ENCODE measurements around the gene PKN1. TPM values are rescaled to one million over a fixed set of nuclear protein-coding genes. Genes with fewer than 3 reads are reported as not detected.
A peak's percentile ranks its signal among the peaks of the same experiment; 100 is the strongest.

PKN1 gene
- total and polyA plus RNA-seq, 2 of the 13 experiments (the other 11 are each of a cell fraction or from before 2014, with no cell fraction given) = 45.7 to 54.5 TPM

GRCh38 chr19:14479975-14480699, 47.0 kb downstream of the PKN1 start:
- BruUV-seq (replicated peaks) = no TSS peak
- Histone ChIP-seq H3K9ac (ENCODE audit: insufficient read depth, low read depth, low read length) (no peak overlapping the region), H3K4me1 (ENCODE audit: insufficient read depth, low read length) (peaks cover 6% of the 10 kb centered on the region; the same call in 1 of the 2 replicates), H3K79me2 (ENCODE audit: insufficient read depth, low read length) (no peaks in the 10 kb centered on the region), H2AFZ (ENCODE audit: low read length) (no peak overlapping the region), H3K27me3 (ENCODE audit: control insufficient read depth in 1 of 2, insufficient read depth in 2 of 2, low read length in 2 of 2) (no peaks in the 10 kb centered on the region), H3K36me3 (replicated peaks in 1 of 2; ENCODE audit: control insufficient read depth in 1 of 2, insufficient read depth in 2 of 2, low read length in 2 of 2) (peaks cover 4 to 17% of the 10 kb centered on the region in 2 experiments; a peak in 3 of 5 replicates), H3K9me3 (ENCODE audit: low read length) (no peaks in the 10 kb centered on the region), H4K20me1 (ENCODE audit: insufficient read depth, low read length) (no peaks in the 10 kb centered on the region), H3K27ac (ENCODE audit: extremely low read length, insufficient read depth, low read length) (no peak overlapping the region), H3K4me2 (ENCODE audit: low read depth, low read length) (no peak overlapping the region), H3K4me3 (replicated peaks in 1 of 3; ENCODE audit: insufficient read depth in 1 of 3, low read depth in 2 of 3, low read length in 3 of 3) (no peak overlapping the region)
- ATAC-seq (peak; percentile 47), DNase-seq (ENCODE audit: low spot score) (no peak), FAIRE-seq (no peak)
- ChIA-PET POLR2A (no interaction called here), CTCF (ENCODE audit: low intra/inter-chr PET ratio, low total read pairs) (no interaction called here)
- WGBS (ENCODE audit: low lambda C conversion rate) = 93% methylated on average over 18 of the region's 43 CpGs
- intact Hi-C loops (cut with micrococcal nuclease; ENCODE audit: unreplicated experiment) (no loop called here), in situ Hi-C loops (cut with HindIII; ENCODE audit: extremely low pct_ligation_motif_present, low pct_unique_long_range_greater_than_20kb) (no loop called here)
- TF ChIP-seq HOXA3 (CRISPR knock-in tag; IDR thresholded peaks at IDR 0.05) (peak; percentile 69), FOXO1 (CRISPR knock-in tag; IDR thresholded peaks at IDR 0.05) (0 out of 2 replicates have a peak, but pooled peaks have one; percentile 9), ZBTB4 (CRISPR knock-in tag; IDR thresholded peaks at IDR 0.05; ENCODE audit: borderline replicate concordance) (peak; percentile 55; the same call in 1 of the 2 replicates), ZNF274 (CRISPR knock-in tag; IDR thresholded peaks at IDR 0.05) (peak; percentile 35; the same call in 1 of the 2 replicates), ZNF512B (CRISPR knock-in tag; IDR thresholded peaks at IDR 0.05; ENCODE audit: borderline replicate concordance) (no peak), RAD21 (CRISPR knock-in tag; IDR thresholded peaks at IDR 0.05) (peak; percentile 33; the same call in 1 of the 2 replicates), STAG1 (CRISPR knock-in tag; IDR thresholded peaks at IDR 0.05) (peak; percentile 64), CTCF (CRISPR knock-in tag; IDR thresholded peaks at IDR 0.05) (peak; percentile 92), SP1 (IDR thresholded peaks at IDR 0.05) (no peak), SP1 (CRISPR knock-in tag; IDR thresholded peaks at IDR 0.05) (peak; percentile 14; the same call in 1 of the 2 replicates), ZNF687 (CRISPR knock-in tag; IDR thresholded peaks at IDR 0.05) (peak; percentile 32)

Data from HepG2 (cell line).